Measurements from ENCODE around the gene COLEC12.

COLEC12 gene

DNA sequence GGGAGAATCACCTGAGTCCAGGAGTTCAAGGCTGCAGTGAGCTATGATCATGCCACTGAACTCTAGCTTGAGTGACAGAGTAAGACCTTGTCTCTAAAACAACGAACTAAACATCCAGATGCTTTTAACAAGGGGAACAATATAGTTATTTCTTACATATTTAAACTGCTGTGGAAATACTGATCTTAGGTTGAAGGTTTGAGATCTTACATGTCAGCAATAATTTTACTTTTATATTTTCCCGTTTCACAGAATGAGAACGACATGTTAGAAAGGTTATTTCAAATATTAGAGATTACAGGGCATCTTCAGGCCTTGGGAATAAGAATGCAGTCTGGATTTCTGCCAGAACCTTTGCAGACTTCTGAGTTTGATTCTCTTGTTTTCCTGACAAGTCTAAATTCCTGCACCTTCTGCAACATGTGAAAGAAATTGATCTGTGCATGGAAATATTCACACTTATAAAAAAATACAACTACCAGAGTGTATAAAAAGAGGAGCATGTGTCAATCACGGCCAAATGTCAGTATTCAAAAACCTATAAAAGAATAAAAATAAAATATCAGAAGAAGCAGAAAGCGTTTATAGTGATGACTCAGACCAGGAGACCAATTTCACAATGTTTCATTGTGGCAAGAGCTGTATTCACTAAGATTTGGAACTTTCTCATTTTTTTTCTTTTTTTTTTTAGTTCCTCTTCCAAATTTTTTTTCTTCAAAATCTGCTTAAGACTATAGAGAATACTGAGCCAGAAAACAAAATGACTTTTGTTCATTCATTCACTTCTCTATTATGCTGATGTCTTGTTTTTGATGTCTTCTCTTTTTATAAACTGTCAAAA, 29.6 kb downstream of the COLEC12 start:
- H3K4me3 ChIP-seq (ENCODE audit: low read depth, low read length): no peak overlapping the region
- DNase-seq (ENCODE audit: low read depth): no peak
- TF ChIP-seq, protein P1, sequence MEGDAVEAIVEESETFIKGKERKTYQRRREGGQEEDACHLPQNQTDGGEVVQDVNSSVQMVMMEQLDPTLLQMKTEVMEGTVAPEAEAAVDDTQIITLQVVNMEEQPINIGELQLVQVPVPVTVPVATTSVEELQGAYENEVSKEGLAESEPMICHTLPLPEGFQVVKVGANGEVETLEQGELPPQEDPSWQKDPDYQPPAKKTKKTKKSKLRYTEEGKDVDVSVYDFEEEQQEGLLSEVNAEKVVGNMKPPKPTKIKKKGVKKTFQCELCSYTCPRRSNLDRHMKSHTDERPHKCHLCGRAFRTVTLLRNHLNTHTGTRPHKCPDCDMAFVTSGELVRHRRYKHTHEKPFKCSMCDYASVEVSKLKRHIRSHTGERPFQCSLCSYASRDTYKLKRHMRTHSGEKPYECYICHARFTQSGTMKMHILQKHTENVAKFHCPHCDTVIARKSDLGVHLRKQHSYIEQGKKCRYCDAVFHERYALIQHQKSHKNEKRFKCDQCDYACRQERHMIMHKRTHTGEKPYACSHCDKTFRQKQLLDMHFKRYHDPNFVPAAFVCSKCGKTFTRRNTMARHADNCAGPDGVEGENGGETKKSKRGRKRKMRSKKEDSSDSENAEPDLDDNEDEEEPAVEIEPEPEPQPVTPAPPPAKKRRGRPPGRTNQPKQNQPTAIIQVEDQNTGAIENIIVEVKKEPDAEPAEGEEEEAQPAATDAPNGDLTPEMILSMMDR (IDR thresholded peaks at IDR 0.05; ENCODE audit: insufficient read depth, low read depth, low read length, missing control alignments): no peak

DNA sequence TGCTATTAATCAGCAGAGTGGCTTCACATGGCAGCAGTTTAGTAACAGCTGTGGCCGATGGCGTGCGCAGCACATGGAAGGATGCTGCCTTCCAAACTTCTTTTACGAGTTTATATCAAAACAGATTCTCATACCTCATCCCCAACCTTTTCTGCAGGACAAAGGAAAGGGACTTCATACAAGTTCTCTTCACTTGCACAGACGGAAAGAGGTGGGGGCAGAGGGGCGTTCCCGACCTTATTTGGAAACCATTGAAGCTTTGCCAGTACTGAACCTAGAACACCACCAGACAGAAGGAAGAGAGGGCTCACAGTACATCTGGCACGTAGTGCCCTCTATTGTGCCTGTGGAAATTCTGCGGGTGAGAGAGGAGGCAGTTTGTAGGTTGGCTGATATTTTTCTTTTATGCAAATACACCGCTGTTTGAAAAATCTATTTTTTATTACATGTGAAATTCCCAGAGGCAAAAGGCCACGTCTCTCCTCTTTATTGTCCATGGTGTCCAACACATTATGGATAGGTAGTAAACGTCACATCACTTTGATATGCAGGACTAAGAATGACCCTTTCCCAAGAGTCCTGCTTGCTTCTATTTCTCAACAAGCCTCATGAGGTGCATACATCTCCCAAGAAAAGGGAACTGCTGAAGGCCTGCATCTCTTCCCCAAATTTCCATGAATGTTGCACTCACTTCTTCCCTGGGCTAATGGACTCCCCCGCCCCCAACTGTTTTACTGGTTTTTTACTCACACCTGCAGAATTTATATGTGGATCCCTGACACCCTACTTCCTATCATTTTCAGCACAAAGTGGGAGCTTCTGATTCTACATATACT, 31.3 kb downstream of the COLEC12 start:
- H3K4me3 ChIP-seq (ENCODE audit: low read depth, low read length): no peak overlapping the region
- no peak for DNase-seq (ENCODE audit: low read depth)
- TF ChIP-seq, protein P1 (IDR thresholded peaks at IDR 0.05; ENCODE audit: insufficient read depth, low read depth, low read length, missing control alignments): no peak

DNA sequence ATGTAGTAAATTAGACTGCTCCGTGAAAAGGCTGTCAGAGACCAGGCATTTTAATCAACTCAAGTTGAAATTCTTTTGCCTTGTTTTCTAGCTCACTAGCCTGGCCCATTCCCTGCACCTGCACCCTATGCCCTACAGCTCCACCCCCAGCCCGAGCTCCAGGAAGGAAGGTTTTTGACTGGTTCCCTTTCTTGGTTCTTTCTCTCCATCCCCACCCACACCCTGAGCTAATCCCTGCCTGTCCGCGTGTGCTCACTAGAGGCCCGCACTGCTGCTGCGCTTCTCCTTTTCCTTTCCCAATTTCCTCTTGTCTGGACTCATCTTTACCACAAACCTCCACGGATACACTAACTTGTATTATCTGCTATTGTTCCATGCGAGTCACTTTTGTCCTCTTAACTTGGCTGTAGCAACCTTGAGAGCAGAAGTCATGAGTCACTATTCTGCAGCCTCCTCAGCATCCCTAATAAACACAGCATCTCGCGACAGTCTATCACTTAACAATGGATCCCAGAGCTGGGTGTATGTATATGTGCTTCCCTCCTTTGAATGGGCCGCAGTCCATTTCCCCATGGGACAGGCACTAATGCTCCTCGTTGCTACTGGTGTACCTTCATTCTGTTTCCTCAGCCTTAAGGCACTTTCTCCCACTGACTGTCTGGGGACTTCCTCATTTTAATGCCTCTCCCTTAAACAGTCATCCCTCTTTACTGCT, 36.5 kb downstream of the COLEC12 start:
- no peak for DNase-seq (ENCODE audit: low read depth)
- TF ChIP-seq, protein P1 (IDR thresholded peaks at IDR 0.05; ENCODE audit: insufficient read depth, low read depth, low read length, missing control alignments): no peak

DNA sequence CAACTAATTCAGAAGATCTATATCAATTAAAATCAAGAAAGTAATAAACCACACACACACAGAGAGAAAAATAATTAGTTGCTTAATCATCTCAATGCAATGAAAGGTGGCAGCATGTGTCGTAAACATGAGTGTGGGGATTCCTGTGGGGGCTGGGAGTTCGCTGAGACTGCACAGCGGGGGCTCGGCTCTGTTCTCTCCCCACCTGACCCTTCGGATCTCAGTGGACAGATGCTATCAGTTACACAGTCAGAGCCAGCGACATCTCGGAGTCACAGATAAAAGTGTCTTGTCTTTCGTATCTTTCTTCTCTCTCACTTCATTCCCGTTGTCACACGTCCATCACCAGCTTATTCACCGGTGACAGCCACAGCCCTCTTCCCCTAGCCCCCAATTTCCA, 37.1 kb downstream of the COLEC12 start:
- TF ChIP-seq, protein P1 (IDR thresholded peaks at IDR 0.05; ENCODE audit: insufficient read depth, low read depth, low read length, missing control alignments): no peak
- no peak overlapping the region for H3K4me3 ChIP-seq (ENCODE audit: low read depth, low read length)
- DNase-seq (ENCODE audit: low read depth): no peak

More for the DNA sequence above, 36.5 kb downstream of the COLEC12 start:
- H3K4me3 ChIP-seq (ENCODE audit: low read depth, low read length): no peak overlapping the region

DNA sequence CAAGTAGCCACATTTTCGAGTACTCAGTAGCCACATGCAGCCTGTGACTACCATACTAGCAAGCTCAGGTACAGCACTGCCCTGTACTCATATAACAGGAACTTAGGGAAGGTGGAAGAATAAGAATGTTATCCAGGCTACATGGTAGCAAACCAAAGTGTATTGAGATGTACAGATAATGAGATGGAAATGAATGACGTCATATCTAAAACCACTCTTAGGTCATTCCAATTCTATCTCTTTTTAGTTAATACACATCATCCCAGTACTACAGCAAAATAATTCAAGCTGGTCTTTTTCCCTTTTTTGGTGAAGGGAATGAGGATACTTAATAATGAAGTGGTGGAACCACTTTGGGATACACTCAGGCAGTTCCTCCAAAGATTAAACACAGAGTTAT, 38.7 kb downstream of the COLEC12 start:
- DNase-seq (ENCODE audit: low read depth): no peak
- TF ChIP-seq, protein P1 (IDR thresholded peaks at IDR 0.05; ENCODE audit: insufficient read depth, low read depth, low read length, missing control alignments): no peak
- H3K4me3 ChIP-seq (ENCODE audit: low read depth, low read length): no peak overlapping the region

DNA sequence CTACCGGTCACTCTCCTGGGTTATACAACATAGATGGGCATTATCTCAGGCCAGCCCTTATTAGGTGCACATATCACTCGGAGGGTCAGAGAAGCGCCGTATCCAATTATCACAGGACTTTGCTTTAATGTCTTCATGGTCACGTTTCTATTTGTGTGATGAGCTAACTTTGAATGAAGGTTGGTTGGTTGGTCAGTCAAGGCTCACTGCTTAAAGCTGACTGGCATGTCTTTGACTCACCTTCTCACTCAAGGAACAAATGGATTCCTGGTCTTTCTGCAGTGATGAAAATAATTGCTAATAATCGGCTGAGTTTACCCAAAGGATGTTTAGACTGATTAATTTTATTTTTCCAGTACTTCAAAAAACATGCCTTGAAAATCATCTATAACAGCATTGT, 39.7 kb downstream of the COLEC12 start:
- TF ChIP-seq, protein P1 (IDR thresholded peaks at IDR 0.05; ENCODE audit: insufficient read depth, low read depth, low read length, missing control alignments): no peak
- no peak for DNase-seq (ENCODE audit: low read depth)
- H3K4me3 ChIP-seq (ENCODE audit: low read depth, low read length): no peak overlapping the region

Data from GM12865 (cell line).